Stimulated activated CD8-positive, alpha-beta memory T cell treated with anti-CD3 and anti-CD28 coated beads, Interleukin-4, amount 100 ng/mL, for 24 hours (primary cell): ENCODE measurements around the gene TRPV6.

Source experiments
- DNase-seq: peaks from one replicate; pipeline ENCODE4 v3.0.0-alpha.2; 2020; ENCODE audit warnings: low read depth

TRPV6 gene

GRCh38 chr7:142883145-142883544, 2.4 kb downstream of the TRPV6 start:
- no peak for DNase-seq

DNA sequence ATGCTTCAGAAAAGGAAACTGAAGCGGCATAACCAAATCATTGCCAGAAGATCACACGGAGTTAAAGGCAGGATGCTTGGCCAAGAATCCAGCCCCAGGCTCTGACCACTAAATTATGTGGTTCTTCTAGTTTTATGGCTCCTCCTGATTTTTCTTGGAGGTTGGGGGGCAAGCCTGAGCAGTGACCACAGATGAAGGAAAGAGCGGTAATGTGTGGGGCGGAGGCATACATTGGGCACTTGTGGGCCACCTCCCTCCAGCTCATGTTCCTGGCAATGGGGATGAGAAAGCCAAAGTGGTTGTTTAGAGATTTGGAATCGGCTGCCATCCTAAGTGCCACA, 3.2 kb downstream of the TRPV6 start:
- DNase-seq: no peak

GRCh38 chr7:142881586-142882337, 3.8 kb downstream of the TRPV6 start:
- DNase-seq: no peak

DNA sequence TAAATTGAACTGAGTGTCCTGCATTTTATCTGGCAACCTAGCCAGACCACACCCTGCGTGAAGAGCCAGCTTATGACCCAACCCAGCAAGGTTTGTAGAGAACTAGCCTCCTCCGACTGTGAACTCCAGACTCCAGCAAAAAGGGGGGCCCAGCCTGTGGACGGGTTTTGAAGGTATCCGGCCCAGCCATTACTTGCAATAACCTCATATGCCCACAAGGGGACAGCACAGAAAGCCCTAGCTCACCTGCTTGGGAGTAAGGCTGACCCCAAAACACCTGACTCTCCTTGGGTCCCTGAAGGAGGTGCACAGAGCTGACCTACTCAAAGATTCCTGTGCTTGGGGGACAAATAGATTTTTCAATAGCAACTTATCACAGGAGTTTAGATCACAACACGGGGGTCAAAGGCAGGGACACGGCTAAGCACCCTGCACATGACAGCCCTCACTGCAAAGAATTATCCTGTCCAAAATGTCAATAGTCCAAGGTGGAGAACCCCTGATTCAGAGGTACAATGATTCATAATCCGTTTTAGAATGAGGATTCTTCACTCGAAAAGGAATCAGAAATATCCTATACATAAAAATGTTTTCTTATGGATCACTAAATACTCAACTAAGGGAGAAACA, 4.6 kb downstream of the TRPV6 start:
- no peak for DNase-seq

GRCh38 chr7:142879060-142879459, 6.5 kb downstream of the TRPV6 start:
- no peak for DNase-seq

DNA sequence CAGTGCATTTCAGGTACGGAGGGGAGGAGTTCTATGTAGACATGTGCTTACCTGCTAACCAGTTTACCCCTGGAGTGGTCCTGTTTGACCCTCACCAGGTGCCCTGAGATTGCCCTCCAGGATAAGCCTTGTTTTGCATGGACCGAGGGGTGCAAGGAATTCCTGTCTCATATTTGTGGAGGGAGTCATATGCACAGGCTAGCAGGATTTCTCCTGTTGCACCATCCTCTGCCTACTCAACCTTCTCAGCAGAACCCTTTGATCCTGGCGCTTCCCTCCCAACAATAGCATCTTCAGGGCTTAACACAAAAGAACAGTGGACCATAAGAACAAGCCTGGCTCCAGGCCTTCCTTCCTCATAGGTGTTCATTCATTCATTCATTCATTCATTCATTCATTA, 7.2 kb downstream of the TRPV6 start:
- no peak for DNase-seq

GRCh38 chr7:142876991-142877910, 8.3 kb downstream of the TRPV6 start:
- no peak for DNase-seq

- DNase-seq: no peak
Measured at GRCh38 chr7:142876236-142876960, 9.1 kb downstream of the TRPV6 start.

- DNase-seq: no peak
Measured at GRCh38 chr7:142875456-142875855, 10.1 kb downstream of the TRPV6 start.

DNA sequence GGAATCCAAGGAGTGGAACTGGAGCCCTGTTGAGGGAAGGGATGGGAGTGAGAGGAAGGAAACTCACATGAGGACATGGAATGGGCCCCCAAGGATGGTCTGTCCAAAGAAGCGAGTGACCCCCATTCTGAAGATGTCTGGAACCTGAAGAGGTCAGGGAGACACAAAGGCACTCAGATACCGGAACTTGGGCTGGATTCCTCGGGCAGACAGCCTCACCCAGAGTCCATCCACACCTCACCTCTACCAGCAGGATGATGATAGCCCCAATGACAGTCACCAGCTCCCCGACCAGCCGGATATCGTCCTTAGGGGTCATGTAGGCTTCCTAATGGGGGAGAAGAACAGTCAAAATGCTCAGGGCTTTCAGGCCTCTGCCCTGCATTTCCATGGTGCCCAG, 10.7 kb downstream of the TRPV6 start:
- DNase-seq: no peak

- DNase-seq: no peak
Measured at GRCh38 chr7:142874409-142874808, 11.1 kb downstream of the TRPV6 start.

DNA sequence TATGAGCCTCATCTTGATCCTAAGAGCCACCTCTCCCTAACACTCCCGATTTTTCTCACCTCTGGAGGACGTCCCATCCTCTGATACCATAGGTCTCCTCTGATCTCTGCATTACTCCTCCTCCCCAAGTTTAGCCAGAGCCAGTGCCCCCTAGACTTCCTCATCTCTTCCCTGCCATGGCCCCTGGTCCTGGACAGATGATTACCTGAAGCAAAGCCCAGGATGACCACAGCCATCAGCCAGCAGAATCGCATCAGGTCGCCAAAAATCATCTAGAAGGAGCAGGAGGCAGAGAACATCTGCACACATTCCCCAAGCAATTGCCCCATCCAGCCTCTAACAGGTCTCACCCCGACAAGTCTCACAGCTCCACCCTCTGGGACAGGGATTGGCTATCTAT, 11.7 kb downstream of the TRPV6 start:
- no peak for DNase-seq

GRCh38 chr7:142873281-142873784, 12.2 kb downstream of the TRPV6 start:
- no peak for DNase-seq

GRCh38 chr7:142872106-142872675, 13.4 kb downstream of the TRPV6 start:
- no peak for DNase-seq

GRCh38 chr7:142871260-142872105, 14.1 kb downstream of the TRPV6 start:
- DNase-seq: no peak

DNA sequence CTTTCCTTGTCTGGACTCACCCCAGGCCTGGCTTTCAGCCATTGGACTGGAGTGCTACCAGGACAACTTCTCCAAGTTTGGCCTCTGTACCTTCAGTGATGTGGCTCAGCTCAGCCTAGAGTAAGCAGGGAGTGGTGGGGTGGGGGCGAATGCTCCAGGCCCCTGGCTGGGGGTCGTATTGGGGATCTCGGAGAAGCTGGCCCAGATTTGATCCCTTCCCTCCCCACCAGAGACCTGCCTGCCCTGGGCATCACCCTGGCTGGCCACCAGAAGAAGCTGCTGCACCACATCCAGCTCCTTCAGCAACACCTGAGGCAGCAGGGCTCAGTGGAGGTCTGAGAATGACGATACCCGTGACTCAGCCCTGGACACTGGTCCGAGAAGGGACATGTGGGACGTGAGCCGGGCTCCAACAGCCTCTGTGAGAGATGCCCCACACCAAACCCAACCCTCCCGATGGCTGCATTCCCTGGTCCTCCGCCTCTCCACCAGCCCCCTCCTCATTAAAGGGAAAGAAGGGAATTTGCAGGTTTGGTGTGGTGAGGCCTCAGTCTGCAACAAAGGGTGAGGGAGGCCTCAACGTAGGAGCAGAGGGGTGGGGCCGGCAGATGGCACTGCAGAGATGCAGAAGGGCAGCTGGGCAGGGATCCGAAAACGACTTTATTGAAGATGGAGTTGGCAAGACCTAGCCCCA, 14.8 kb downstream of the TRPV6 start:
- DNase-seq: no peak

DNA sequence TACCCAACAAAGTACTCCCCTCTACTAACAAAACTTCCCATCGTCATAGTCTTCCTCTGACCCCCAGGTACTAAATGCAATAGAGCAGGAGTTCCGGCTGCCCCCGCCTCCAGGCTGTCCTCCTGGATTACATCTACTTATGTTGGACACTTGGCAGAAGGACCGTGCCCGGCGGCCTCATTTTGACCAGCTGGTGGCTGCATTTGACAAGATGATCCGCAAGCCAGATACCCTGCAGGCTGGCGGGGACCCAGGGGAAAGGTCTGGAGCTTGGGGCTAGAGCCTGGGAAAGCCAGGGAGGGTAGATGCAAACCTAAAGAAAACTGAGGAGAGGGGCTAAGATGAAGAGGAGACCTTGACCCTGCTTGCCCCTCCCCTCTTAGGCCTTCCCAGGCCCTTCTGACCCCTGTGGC, 15.4 kb downstream of the TRPV6 start:
- no peak for DNase-seq

GRCh38 chr7:142869434-142869833, 16.1 kb downstream of the TRPV6 start:
- DNase-seq: no peak

- no peak for DNase-seq
Measured at GRCh38 chr7:142868986-142869415, 16.5 kb downstream of the TRPV6 start.
